OCI-LY1 (cell line): ENCODE data around the gene SQSTM1.

ENCODE experiments used
- CTCF ChIP-seq: fragments of 200-600 bp; sonication (generic), shearing (Covaris generic); IDR thresholded peaks from 2 replicates; pipeline ENCODE4 v1.5.1; 2017; ENCODE audit warnings: mild to moderate bottlenecking, antibody characterized with exemption, low read length, moderate library complexity, mixed read lengths
- EZH2 ChIP-seq: fragments of 200-600 bp; sonication (generic), shearing (Covaris generic); IDR thresholded peaks from 2 replicates; pipeline ENCODE4 v1.8.0; 2017; ENCODE audit warnings: borderline replicate concordance, mixed run types, mild to moderate bottlenecking, antibody characterized with exemption, low read length, moderate library complexity, mixed read lengths

GRCh38 chr5:179795049-179795862 is 25.4 kb upstream of the SQSTM1 start:
- TF ChIP-seq CTCF (no peak), EZH2 (no peak)
